Vagina (tissue), 2 donors: Measurements from ENCODE around the gene ERP27. TPM values are rescaled to one million over a fixed set of nuclear protein-coding genes. Genes with fewer than 3 reads are reported as not detected.
A peak's percentile ranks its signal among the peaks of the same experiment; 100 is the strongest.

Experiments
- DNase-seq, 2 donors: peaks; one replicate each; pipeline ENCODE4 v3.0.0-alpha.2; 2017; ENCODE audit errors: extremely low spot score in 2 of 2
- H3K27ac ChIP-seq: fragments of 200-600 bp; sonication (generic); one replicate; pipeline ENCODE4 v1.5.1; 2019
- H3K27me3 ChIP-seq: fragments of 200-600 bp; sonication (generic); one replicate; pipeline ENCODE4 v1.5.1; 2019
- H3K36me3 ChIP-seq, 2 donors: fragments of 200-600 bp; sonication (generic); one replicate each; pipeline ENCODE4 v1.5.1; 2017 to 2019
- H3K4me1 ChIP-seq: fragments of 200-600 bp; sonication (generic); one replicate; pipeline ENCODE4 v1.5.1; 2019
- H3K4me3 ChIP-seq, 2 donors: fragments of 200-600 bp; sonication (generic); 1 replicate in 1 of 2; 2 replicates in 1 of 2; pipeline ENCODE4 v1.5.1; 2016 to 2019
- H3K9me3 ChIP-seq: fragments of 200-600 bp; sonication (generic); one replicate; pipeline ENCODE4 v1.5.1; 2019
- CTCF ChIP-seq, 3 experiments: fragments of 450-650 bp in 2 of 3; fragments of 200-600 bp in 1 of 3; sonication (generic) in 1 of 3; IDR thresholded peaks; one replicate each; pipeline ENCODE4 v1.5.1; 2017 to 2019; ENCODE audit warnings: antibody characterized with exemption in 3 of 3, mild to moderate bottlenecking in 2 of 3, moderate library complexity in 2 of 3
- POLR2A ChIP-seq, 2 donors: fragments of 450-650 bp; IDR thresholded peaks; one replicate each; pipeline ENCODE4 v1.6.1; 2017; ENCODE audit warnings: antibody characterized with exemption in 2 of 2, mild to moderate bottlenecking in 2 of 2, moderate library complexity in 2 of 2
- POLR2AphosphoS5 ChIP-seq, 2 donors: sonication (generic); formaldehyde crosslinking; IDR thresholded peaks; one replicate each; pipeline ENCODE4 v1.9.0; 2017; ENCODE audit warnings: antibody characterized with exemption in 2 of 2, mild to moderate bottlenecking in 2 of 2, low read depth in 1 of 2; ENCODE audit not compliant: insufficient read depth in 1 of 2
- intact Hi-C: fragments of 100-400 bp; cut with DNase I; formaldehyde crosslinking; loops from one replicate; pipeline ENCODE4 v1.15.1; 2023
- total RNA-seq: library from RNA; depleted of rRNA; stranded (reverse); fragments of >200 nt; gene quantifications from one replicate; pipeline ENCODE4 v1.2.3, GENCODE V29; 2016

ERP27 gene
- total RNA-seq, 1 donor from 2014 or later: 2.2 TPM

GRCh38 chr12:14907953-14908352 is 30.4 kb downstream of the ERP27 start:
- no peaks in the 10 kb centered on the region for H3K9me3 ChIP-seq
- H3K27me3 ChIP-seq: no peaks in the 10 kb centered on the region
- TF ChIP-seq POLR2A (IDR thresholded peaks at IDR 0.05) (no peak), CTCF (IDR thresholded peaks at IDR 0.05) (no peak), POLR2AphosphoS5 (IDR thresholded peaks at IDR 0.05; ENCODE audit: insufficient read depth in 1 of 2, low read depth in 1 of 2) (no peak)
- no peak for DNase-seq
- H3K36me3 ChIP-seq: no peaks in the 10 kb centered on the region
- H3K4me3 ChIP-seq: no peak overlapping the region
- peaks cover 15% of the 10 kb centered on the region for H3K4me1 ChIP-seq
- intact Hi-C loops: no loop called here
- no peak overlapping the region for H3K27ac ChIP-seq

GRCh38 chr12:14906114-14906513 is 32.2 kb downstream of the ERP27 start:
- DNase-seq: no peak
- intact Hi-C loops: no loop called here

GRCh38 chr12:14905269-14906004 is 32.9 kb downstream of the ERP27 start:
- H3K9me3 ChIP-seq: no peaks in the 10 kb centered on the region
- H3K27me3 ChIP-seq: no peaks in the 10 kb centered on the region
- no peak for TF ChIP-seq POLR2A (IDR thresholded peaks at IDR 0.05)
- TF ChIP-seq CTCF (IDR thresholded peaks at IDR 0.05): no peak
- TF ChIP-seq POLR2AphosphoS5 (IDR thresholded peaks at IDR 0.05; ENCODE audit: insufficient read depth in 1 of 2, low read depth in 1 of 2): no peak
- no peak for DNase-seq
- H3K4me3 ChIP-seq: no peak overlapping the region
- H3K27ac ChIP-seq: no peak overlapping the region
- intact Hi-C loops: no loop called here
- H3K36me3 ChIP-seq: no peaks in the 10 kb centered on the region
- peaks cover 31% of the 10 kb centered on the region for H3K4me1 ChIP-seq

More at GRCh38 chr12:14906114-14906513, 32.2 kb downstream of the ERP27 start:
- no peak overlapping the region for H3K4me3 ChIP-seq
- H3K36me3 ChIP-seq: no peaks in the 10 kb centered on the region
- no peak overlapping the region for H3K27ac ChIP-seq
- H3K4me1 ChIP-seq: peaks cover 28% of the 10 kb centered on the region
- H3K9me3 ChIP-seq: no peaks in the 10 kb centered on the region
- no peaks in the 10 kb centered on the region for H3K27me3 ChIP-seq
- no peak for TF ChIP-seq POLR2AphosphoS5 (IDR thresholded peaks at IDR 0.05; ENCODE audit: insufficient read depth in 1 of 2, low read depth in 1 of 2)
- TF ChIP-seq CTCF (IDR thresholded peaks at IDR 0.05): no peak
- no peak for TF ChIP-seq POLR2A (IDR thresholded peaks at IDR 0.05)

- TF ChIP-seq CTCF (IDR thresholded peaks at IDR 0.05): no peak
- no peak for TF ChIP-seq POLR2AphosphoS5 (IDR thresholded peaks at IDR 0.05; ENCODE audit: insufficient read depth in 1 of 2, low read depth in 1 of 2)
- TF ChIP-seq POLR2A (IDR thresholded peaks at IDR 0.05): no peak
- Histone ChIP-seq H3K4me3 (no peak overlapping the region), H3K36me3 (no peaks in the 10 kb centered on the region), H3K9me3 (no peaks in the 10 kb centered on the region), H3K27me3 (no peaks in the 10 kb centered on the region), H3K27ac (no peak overlapping the region), H3K4me1 (peaks cover 31% of the 10 kb centered on the region)
- intact Hi-C loops: no loop called here
- no peak for DNase-seq
Observed at GRCh38 chr12:14904854-14905253, 33.5 kb downstream of the ERP27 start.

GRCh38 chr12:14903386-14904098 is 34.8 kb downstream of the ERP27 start:
- H3K4me1 ChIP-seq: peaks cover 31% of the 10 kb centered on the region
- TF ChIP-seq POLR2A (IDR thresholded peaks at IDR 0.05): no peak
- TF ChIP-seq POLR2AphosphoS5 (IDR thresholded peaks at IDR 0.05; ENCODE audit: insufficient read depth in 1 of 2, low read depth in 1 of 2): no peak
- no peak for TF ChIP-seq CTCF (IDR thresholded peaks at IDR 0.05)
- H3K9me3 ChIP-seq: no peaks in the 10 kb centered on the region
- DNase-seq: no peak
- H3K4me3 ChIP-seq: no peak overlapping the region
- H3K36me3 ChIP-seq: no peaks in the 10 kb centered on the region
- no peaks in the 10 kb centered on the region for H3K27me3 ChIP-seq
- H3K27ac ChIP-seq: peak overlapping the region; percentile 44
- intact Hi-C loops: no loop called here
